Central memory CD8-positive, alpha-beta T cell (primary cell): Measurements from ENCODE around the gene CKM.
A peak's percentile ranks its signal among the peaks of the same experiment; 100 is the strongest.
"Not testable (repeated sequence)": the region's sequence is repeated elsewhere in the genome, so short reads cannot be mapped to it uniquely, and the experiment has no call there.

Experiments used
- ATAC-seq: fragments of 150-1000 bp; cut with Tn5 transposase; replicated peaks from 2 replicates; pipeline ENCODE4 v1.10.0; 2022; ENCODE audit warnings: mild to moderate bottlenecking, moderate FRiP score, moderate number of reproducible peaks; ENCODE audit not compliant: poor library complexity, severe bottlenecking; ENCODE audit errors: extremely low read depth
- DNase-seq, 2 donors: peaks; one replicate each; pipeline ENCODE4 v3.0.0; 2021; ENCODE audit warnings: low spot score in 2 of 2
- H3K27ac Mint-ChIP-seq: one replicate; pipeline ENCODE4 v1.8.0; 2022; ENCODE audit warnings: low read depth, mild to moderate bottlenecking, moderate library complexity, mixed read lengths
- H3K27me3 Mint-ChIP-seq: one replicate; pipeline ENCODE4 v1.8.0; 2022; ENCODE audit warnings: mixed read lengths
- H3K36me3 Mint-ChIP-seq: one replicate; pipeline ENCODE4 v1.8.0; 2022; ENCODE audit warnings: mild to moderate bottlenecking, moderate library complexity, mixed read lengths; ENCODE audit not compliant: insufficient read depth
- H3K4me1 Mint-ChIP-seq: one replicate; pipeline ENCODE4 v1.8.0; 2022; ENCODE audit warnings: mixed read lengths
- H3K4me3 Mint-ChIP-seq: one replicate; pipeline ENCODE4 v1.8.0; 2022; ENCODE audit warnings: mild to moderate bottlenecking, moderate library complexity, mixed read lengths
- H3K9me3 Mint-ChIP-seq: one replicate; pipeline ENCODE4 v1.8.0; 2022; ENCODE audit warnings: mixed read lengths

The CKM gene

GRCh38 chr19:45345506-45345860 is 22.8 kb upstream of the CKM start:
- no peak overlapping the region for H3K27ac Mint-ChIP-seq

GRCh38 chr19:45344621-45345505 is 22.2 kb upstream of the CKM start:
- peaks cover 3% of the 10 kb centered on the region for H3K36me3 Mint-ChIP-seq
- peaks cover 6% of the 10 kb centered on the region for H3K4me1 Mint-ChIP-seq
- H3K27ac Mint-ChIP-seq: no peak overlapping the region
- H3K9me3 Mint-ChIP-seq: no peaks in the 10 kb centered on the region
- DNase-seq: no peak
- no peak overlapping the region for H3K4me3 Mint-ChIP-seq
- H3K27me3 Mint-ChIP-seq: peaks cover 16% of the 10 kb centered on the region
- ATAC-seq: no peak

More at GRCh38 chr19:45345506-45345860, 22.8 kb upstream of the CKM start:
- DNase-seq (no peak), ATAC-seq (no peak)
- Mint-ChIP-seq H3K9me3 (no peaks in the 10 kb centered on the region), H3K36me3 (no peaks in the 10 kb centered on the region), H3K27me3 (peaks cover 16% of the 10 kb centered on the region), H3K4me1 (no peaks in the 10 kb centered on the region), H3K4me3 (no peak overlapping the region)

- H3K4me1 Mint-ChIP-seq: peaks cover 6% of the 10 kb centered on the region
Measured at GRCh38 chr19:45342911-45343310, 20.2 kb upstream of the CKM start.

GRCh38 chr19:45340899-45341453 is 18.3 kb upstream of the CKM start:
- no peak for ATAC-seq
- peaks cover 6% of the 10 kb centered on the region for H3K4me1 Mint-ChIP-seq
- H3K4me3 Mint-ChIP-seq: no peak overlapping the region
- H3K27ac Mint-ChIP-seq: no peak overlapping the region
- H3K36me3 Mint-ChIP-seq: peaks cover 3% of the 10 kb centered on the region
- H3K27me3 Mint-ChIP-seq: peaks cover 13% of the 10 kb centered on the region
- DNase-seq: no peak
- H3K9me3 Mint-ChIP-seq: no peaks in the 10 kb centered on the region

More at GRCh38 chr19:45342911-45343310, 20.2 kb upstream of the CKM start:
- Mint-ChIP-seq H3K9me3 (no peaks in the 10 kb centered on the region), H3K36me3 (peaks cover 3% of the 10 kb centered on the region), H3K27me3 (peaks cover 16% of the 10 kb centered on the region), H3K4me3 (no peak overlapping the region), H3K27ac (no peak overlapping the region)
- no peak for DNase-seq
- no peak for ATAC-seq

GRCh38 chr19:45340232-45340898 is 17.7 kb upstream of the CKM start, which contains the start of gene KLC3:
TSS of gene KLC3 (plus strand) at chr19:45340750. CDS start at chr19:45345542, 4,792 bp downstream.
- ATAC-seq: no peak
- no peak for DNase-seq
- Mint-ChIP-seq H3K9me3 (no peaks in the 10 kb centered on the region), H3K27me3 (peaks cover 7% of the 10 kb centered on the region), H3K36me3 (peaks cover 3% of the 10 kb centered on the region), H3K27ac (peak within 1 kb of the TSS; percentile 75), H3K4me1 (peaks cover 6% of the 10 kb centered on the region), H3K4me3 (peak within 1 kb of the TSS; percentile 64)

GRCh38 chr19:45339629-45340028 is 17.0 kb upstream of the CKM start:
- Mint-ChIP-seq H3K36me3 (peaks cover 3% of the 10 kb centered on the region), H3K4me3 (no peak overlapping the region), H3K9me3 (no peaks in the 10 kb centered on the region), H3K27me3 (no peaks in the 10 kb centered on the region), H3K27ac (peak overlapping the region; percentile 75), H3K4me1 (peaks cover 6% of the 10 kb centered on the region)
- DNase-seq (no peak), ATAC-seq (no peak)

GRCh38 chr19:45336696-45337251 is 14.1 kb upstream of the CKM start:
- Mint-ChIP-seq H3K27me3 (no peaks in the 10 kb centered on the region), H3K27ac (no peak overlapping the region), H3K4me1 (peaks cover 6% of the 10 kb centered on the region), H3K4me3 (no peak overlapping the region), H3K9me3 (no peaks in the 10 kb centered on the region), H3K36me3 (peaks cover 3% of the 10 kb centered on the region)
- ATAC-seq (no peak), DNase-seq (no peak)

GRCh38 chr19:45334881-45335280 is 12.2 kb upstream of the CKM start:
- H3K27me3 Mint-ChIP-seq, H3K4me3 Mint-ChIP-seq, H3K27ac Mint-ChIP-seq, DNase-seq, H3K9me3 Mint-ChIP-seq, ATAC-seq, H3K4me1 Mint-ChIP-seq, H3K36me3 Mint-ChIP-seq: not testable (repeated sequence)

- DNase-seq: no peak
- H3K36me3 Mint-ChIP-seq: no peaks in the 10 kb centered on the region
- no peak overlapping the region for H3K27ac Mint-ChIP-seq
- no peaks in the 10 kb centered on the region for H3K4me1 Mint-ChIP-seq
- ATAC-seq: no peak
- no peaks in the 10 kb centered on the region for H3K9me3 Mint-ChIP-seq
- H3K4me3 Mint-ChIP-seq: no peak overlapping the region
- no peaks in the 10 kb centered on the region for H3K27me3 Mint-ChIP-seq
Measured at GRCh38 chr19:45333609-45334303, 11.1 kb upstream of the CKM start.

- ATAC-seq (no peak), DNase-seq (no peak)
- Mint-ChIP-seq H3K4me1 (peaks cover 2% of the 10 kb centered on the region), H3K36me3 (no peaks in the 10 kb centered on the region), H3K4me3 (no peak overlapping the region), H3K9me3 (no peaks in the 10 kb centered on the region), H3K27ac (no peak overlapping the region), H3K27me3 (peaks cover 4% of the 10 kb centered on the region)
Measured at GRCh38 chr19:45331411-45331810, 8.7 kb upstream of the CKM start.

GRCh38 chr19:45327404-45328143 is 4.9 kb upstream of the CKM start:
- H3K4me3 Mint-ChIP-seq: no peak overlapping the region
- DNase-seq: no peak
- H3K36me3 Mint-ChIP-seq: no peaks in the 10 kb centered on the region
- no peak overlapping the region for H3K27ac Mint-ChIP-seq
- peaks cover 32% of the 10 kb centered on the region for H3K27me3 Mint-ChIP-seq
- H3K4me1 Mint-ChIP-seq: peaks cover 6% of the 10 kb centered on the region
- ATAC-seq: no peak
- H3K9me3 Mint-ChIP-seq: no peaks in the 10 kb centered on the region
